ENCODE results near the gene SDCCAG8. TPM values are rescaled to one million over a fixed set of nuclear protein-coding genes. Genes with fewer than 3 reads are reported as not detected.

Gene SDCCAG8
- total RNA-seq, 3 donors from 2014 or later (not counting 1 experiment from before 2014, with no cell fraction given), result 17.8 to 28.3 (median 21.2) TPM

- no peaks in the 10 kb centered on the region for H3K36me3 Mint-ChIP-seq
- DNase-seq (no peak), ATAC-seq (no peak)
- Histone ChIP-seq H3K36me3 (ENCODE audit: control insufficient read depth, insufficient read depth, low read length) (peaks cover 14% of the 10 kb centered on the region), H3K27ac (ENCODE audit: low read length) (no peak overlapping the region), H3K4me1 (ENCODE audit: control insufficient read depth, insufficient read depth, low read length) (no peaks in the 10 kb centered on the region), H3K9me3 (ENCODE audit: control insufficient read depth, insufficient read depth, low read length) (no peaks in the 10 kb centered on the region), H3K4me3 (ENCODE audit: low read length) (no peak overlapping the region), H3K27me3 (ENCODE audit: control insufficient read depth, insufficient read depth, low read length) (no peaks in the 10 kb centered on the region)
- no peaks in the 10 kb centered on the region for H3K9me3 Mint-ChIP-seq
- no peak overlapping the region for H3K4me3 Mint-ChIP-seq
- intact Hi-C loops (cut with micrococcal nuclease), result no loop called here
- no peaks in the 10 kb centered on the region for H3K4me1 Mint-ChIP-seq
- no peak for TF ChIP-seq CTCF (IDR thresholded peaks at IDR 0.05)
- 100% methylated on average over 1 of the region's 3 CpGs for WGBS (ENCODE audit: insufficient coverage)
- H3K27ac Mint-ChIP-seq, result no peak overlapping the region
- H3K27me3 Mint-ChIP-seq (ENCODE audit: low read depth in 2 of 2), result no peaks in the 10 kb centered on the region
Measured at GRCh38 chr1:243275316-243275715, 19.5 kb downstream of the SDCCAG8 start.

GRCh38 chr1:243280571-243281129, 24.8 kb downstream of the SDCCAG8 start:
- Histone ChIP-seq H3K27ac (ENCODE audit: low read length) (no peak overlapping the region), H3K4me3 (ENCODE audit: low read length) (no peak overlapping the region), H3K4me1 (ENCODE audit: control insufficient read depth, insufficient read depth, low read length) (no peaks in the 10 kb centered on the region), H3K27me3 (ENCODE audit: control insufficient read depth, insufficient read depth, low read length) (no peaks in the 10 kb centered on the region), H3K9me3 (ENCODE audit: control insufficient read depth, insufficient read depth, low read length) (no peaks in the 10 kb centered on the region), H3K36me3 (ENCODE audit: control insufficient read depth, insufficient read depth, low read length) (peaks cover 4% of the 10 kb centered on the region)
- intact Hi-C loops (cut with micrococcal nuclease), result no loop called here
- Mint-ChIP-seq H3K4me3 (no peak overlapping the region), H3K27ac (no peak overlapping the region), H3K4me1 (no peaks in the 10 kb centered on the region), H3K36me3 (peaks cover 14% of the 10 kb centered on the region), H3K9me3 (peaks cover 2 to 3% of the 10 kb centered on the region in 2 donors), H3K27me3 (ENCODE audit: low read depth in 2 of 2) (no peaks in the 10 kb centered on the region)
- no peak for ATAC-seq
- no peak for TF ChIP-seq CTCF (IDR thresholded peaks at IDR 0.05)
- DNase-seq, result no peak
- 77% methylated on average over 3 of the region's 3 CpGs for WGBS (ENCODE audit: insufficient coverage)

DNA sequence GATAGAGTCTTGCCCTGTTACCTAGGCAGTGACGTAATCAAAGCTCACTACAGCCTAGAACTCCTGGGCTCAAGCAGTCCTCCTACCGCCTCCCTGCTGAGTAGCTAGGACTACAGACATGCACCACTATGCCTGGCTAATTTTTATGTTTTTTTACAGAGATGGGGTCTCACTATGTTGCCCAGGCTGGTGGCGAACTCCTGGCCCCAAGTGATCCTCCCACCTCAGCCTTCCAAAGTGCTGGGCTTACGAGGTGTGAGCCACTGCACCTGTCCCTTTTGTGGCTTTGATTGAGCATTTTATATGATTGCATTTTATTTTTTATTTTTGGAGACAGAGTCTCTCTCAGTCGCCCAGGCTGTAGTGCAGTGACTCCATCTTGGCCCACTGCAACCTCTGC, 25.8 kb downstream of the SDCCAG8 start:
- H3K9me3 Mint-ChIP-seq, result peaks cover 2 to 3% of the 10 kb centered on the region in 2 donors

More for the DNA sequence above, 25.8 kb downstream of the SDCCAG8 start:
- no peak for ATAC-seq
- Histone ChIP-seq H3K9me3 (ENCODE audit: control insufficient read depth, insufficient read depth, low read length) (no peaks in the 10 kb centered on the region), H3K27ac (ENCODE audit: low read length) (no peak overlapping the region), H3K36me3 (ENCODE audit: control insufficient read depth, insufficient read depth, low read length) (no peaks in the 10 kb centered on the region), H3K4me1 (ENCODE audit: control insufficient read depth, insufficient read depth, low read length) (no peaks in the 10 kb centered on the region), H3K27me3 (ENCODE audit: control insufficient read depth, insufficient read depth, low read length) (no peaks in the 10 kb centered on the region), H3K4me3 (ENCODE audit: low read length) (no peak overlapping the region)
- Mint-ChIP-seq H3K27me3 (ENCODE audit: low read depth in 2 of 2) (no peaks in the 10 kb centered on the region), H3K4me3 (no peak overlapping the region), H3K27ac (no peak overlapping the region), H3K4me1 (peaks cover 0 to 5% of the 10 kb centered on the region in 2 donors), H3K36me3 (peaks cover 14% of the 10 kb centered on the region)
- DNase-seq, result no peak
- TF ChIP-seq CTCF (IDR thresholded peaks at IDR 0.05), result no peak
- 96% methylated on average over 5 of the region's 5 CpGs for WGBS (ENCODE audit: insufficient coverage)
- intact Hi-C loops (cut with micrococcal nuclease), result no loop called here

Measured in natural killer cell (primary cell).